Measurements from ENCODE around the gene OR3A2.
"Not testable (repeated sequence)": the region's sequence is repeated elsewhere in the genome, so short reads cannot be mapped to it uniquely, and the experiment has no call there.

OR3A2 gene

DNA sequence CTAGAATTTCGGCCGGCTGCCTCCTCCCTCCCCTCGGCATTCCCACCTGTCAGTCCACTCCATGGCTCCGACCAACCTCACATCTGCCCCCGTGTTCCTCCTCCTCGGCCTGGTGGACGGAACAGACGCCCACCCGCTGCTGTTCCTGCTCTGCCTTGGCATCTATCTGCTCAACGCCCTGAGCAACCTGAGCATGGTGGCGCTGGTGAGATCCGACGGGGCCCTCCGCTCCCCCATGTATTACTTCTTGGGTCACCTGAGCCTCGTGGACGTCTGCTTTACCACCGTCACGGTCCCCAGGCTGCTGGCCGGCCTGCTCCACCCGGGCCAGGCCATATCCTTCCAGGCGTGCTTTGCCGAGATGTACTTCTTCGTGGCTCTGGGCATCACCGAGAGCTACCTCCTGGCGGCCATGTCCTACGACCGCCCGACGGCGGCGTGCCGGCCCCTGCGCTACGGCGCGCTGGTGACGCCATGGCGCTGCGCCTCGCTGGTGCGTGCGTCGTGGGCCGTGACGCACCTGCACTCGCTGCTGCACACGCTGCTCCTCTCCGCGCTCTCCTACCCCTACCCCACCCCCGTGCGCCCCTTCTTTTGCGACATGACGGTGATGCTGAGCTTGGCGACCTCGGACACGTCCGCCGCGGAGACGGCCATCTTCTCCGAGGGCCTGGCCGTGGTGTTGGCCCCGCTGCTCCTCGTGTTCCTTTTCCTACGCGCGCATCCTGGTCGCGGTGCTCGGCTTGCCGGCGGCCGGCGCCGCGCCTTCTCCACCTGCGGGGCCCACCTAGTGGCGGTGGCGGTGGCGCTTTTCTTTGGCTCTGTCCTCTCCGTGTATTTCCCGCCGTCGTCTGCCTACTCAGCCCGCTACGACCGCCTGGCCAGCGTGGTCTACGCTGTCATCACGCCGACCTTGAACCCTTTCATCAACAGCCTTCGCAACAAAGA lies at the start of gene OR3A2:
Gene OR3A2, minus strand, starts transcription at position 440 of the 948 bp plus-strand sequence.
- peak; percentile 14 for DNase-seq

DNA sequence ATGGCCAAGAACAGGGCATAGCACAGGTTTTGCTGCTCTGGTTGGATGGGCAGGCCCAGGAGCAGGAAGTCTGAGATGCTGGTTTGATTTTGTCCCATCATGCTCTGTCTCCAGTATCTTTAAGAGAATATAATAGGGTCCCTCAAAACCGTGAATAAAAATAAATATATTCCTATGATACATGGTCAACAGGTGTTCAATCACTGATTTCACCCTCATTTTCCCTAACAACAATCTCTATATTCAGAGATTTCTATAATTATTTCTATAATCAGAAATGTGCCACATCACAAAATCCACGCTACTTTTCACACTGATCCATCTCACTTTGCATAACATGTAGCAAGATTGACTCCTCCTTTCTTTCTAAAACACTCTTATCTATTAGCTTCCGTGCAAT lies 47.6 kb upstream of the OR3A2 start, which contains the start of gene OR1E2:
Gene OR1E2, minus strand, starts transcription at position 101 of the 400 bp plus-strand sequence. Its CDS starts 0 bp downstream, at position 101.
- DNase-seq = no peak

DNA sequence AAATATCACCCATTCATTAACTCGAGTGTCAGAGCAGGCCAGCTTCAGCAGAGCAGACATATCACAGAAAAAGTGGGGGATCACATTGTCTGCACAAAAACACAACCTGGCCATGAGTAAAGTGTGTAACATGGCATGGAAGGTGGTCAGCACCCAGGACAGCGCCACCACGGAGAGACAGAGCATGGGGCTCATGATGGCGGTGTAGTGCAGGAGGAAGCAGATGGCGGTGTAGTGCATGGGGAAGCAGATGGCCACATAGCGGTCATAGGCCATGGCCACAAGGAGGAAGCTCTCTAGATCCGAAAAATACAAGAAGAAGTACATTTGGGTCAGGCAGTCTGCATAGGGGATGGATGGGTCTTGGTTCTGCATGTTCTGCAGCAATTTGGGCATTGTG lies 47.1 kb upstream of the OR3A2 start:
- peak; percentile 13 for DNase-seq

DNA sequence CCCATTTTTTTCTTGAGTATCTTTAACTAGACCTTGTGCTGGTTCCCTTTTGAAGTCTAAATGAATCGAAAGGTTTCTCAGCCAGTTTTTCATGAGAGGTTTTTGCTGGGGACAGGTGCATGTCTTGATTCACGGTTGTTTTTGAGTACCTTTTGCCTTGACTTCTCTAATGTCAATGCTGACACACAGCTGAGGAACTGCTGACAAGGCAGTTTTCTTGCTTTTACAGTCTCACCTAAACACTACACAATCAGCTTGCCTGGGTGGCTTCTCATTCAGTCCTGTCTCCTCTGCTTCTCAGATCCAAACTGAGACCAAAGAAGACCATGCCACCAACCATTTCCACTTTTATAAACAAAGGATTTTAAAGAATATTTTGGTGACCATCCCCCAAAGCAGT lies 32.1 kb upstream of the OR3A2 start:
- no peak for DNase-seq

DNA sequence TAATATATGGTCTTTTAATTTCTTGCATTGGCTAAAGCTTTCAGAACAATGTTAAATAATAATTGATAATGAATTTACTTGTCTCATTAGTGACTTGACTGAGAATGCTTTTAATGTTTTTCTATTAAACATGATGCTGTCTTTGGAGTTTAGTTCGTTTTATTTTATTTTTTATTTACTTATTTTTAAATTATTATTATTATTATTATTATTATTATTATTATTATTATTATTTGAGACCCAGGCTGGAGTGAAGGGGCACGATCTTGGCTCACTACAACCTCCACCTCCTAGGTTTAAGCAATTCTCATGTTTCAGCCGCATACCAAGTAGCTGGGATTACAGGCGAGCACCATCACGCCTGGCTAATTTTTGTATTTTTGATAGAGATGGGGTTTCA lies 29.5 kb upstream of the OR3A2 start:
- no peak for DNase-seq

DNA sequence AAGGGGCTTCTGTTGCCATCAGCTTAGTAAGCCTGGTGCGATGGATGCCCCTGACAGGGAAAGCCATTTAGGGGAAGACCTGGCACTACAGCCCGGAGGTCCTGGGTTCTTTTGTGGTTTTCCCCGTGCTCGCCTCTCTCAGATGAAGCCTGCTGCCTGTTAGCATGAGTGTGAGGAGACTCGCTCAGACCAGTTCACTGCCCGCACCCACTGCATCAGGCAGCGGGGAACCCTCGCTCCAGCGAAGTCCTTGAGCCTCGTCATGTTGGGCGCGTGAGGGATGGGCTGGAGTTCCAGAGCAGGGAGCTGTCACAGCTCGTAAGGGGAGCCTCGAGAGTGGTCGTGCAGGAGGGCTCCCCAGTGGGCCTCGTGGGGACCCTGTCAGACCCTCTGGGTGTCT lies 26.1 kb upstream of the OR3A2 start:
- not testable (repeated sequence) for DNase-seq

DNA sequence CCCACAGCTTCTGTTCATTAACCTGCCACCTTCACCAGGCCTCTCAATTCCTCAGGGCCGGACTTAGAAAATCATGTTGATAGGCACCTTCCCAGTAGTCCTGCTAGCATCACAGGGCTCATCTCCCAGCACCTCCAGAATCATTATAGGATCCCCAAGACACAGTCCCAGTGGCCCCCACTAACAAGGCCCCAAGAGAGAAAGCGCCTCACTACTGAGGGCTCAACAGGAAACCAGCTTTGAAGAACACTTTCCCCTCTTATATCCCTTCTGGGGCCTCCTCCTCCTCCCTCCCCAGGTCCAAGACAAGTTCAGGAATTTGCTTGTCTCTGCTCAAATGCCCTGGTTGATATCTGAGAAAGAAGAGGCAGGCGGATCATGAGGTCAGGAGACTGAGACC lies 25.0 kb upstream of the OR3A2 start, which contains the start of gene OR3A3:
Gene OR3A3, plus strand, starts transcription at position 301 of the 400 bp plus-strand sequence.
- no peak for DNase-seq

DNA sequence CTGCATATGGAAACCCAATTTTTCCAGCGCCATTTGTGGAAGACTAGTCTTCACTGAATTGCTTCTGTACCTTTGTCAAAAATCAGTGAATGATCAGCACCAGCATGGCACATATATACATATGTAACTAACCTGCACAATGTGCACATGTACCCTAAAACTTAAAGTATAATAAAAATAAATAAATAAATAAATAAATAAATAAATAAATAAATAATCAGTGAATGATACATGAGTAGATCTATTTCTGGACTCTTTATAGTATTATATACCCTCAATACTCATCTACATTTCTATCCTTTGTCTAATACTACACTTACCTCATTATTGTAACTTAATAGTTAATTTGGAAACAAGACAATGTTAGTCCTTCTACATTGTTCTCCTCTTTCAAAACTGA lies 17.7 kb upstream of the OR3A2 start:
- not testable (repeated sequence) for DNase-seq

DNA sequence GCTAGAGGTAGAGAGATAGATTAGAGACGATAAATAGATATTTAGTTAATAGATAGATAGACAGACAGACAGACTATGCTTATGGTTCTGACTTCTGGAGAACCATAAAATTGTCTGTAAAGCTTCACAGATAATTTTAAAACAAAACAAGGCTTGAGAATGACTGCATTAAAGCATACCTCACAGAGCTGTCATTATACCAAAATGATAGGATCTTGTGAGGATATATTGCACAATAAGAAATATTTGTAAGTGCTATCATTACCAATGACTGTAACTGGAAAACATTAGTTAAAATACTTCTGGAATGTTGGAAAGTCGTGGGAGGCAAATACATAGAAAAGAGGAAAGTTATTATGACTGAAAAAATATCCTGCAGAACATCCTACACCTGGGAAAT lies 15.7 kb upstream of the OR3A2 start:
- DNase-seq = no peak

DNA sequence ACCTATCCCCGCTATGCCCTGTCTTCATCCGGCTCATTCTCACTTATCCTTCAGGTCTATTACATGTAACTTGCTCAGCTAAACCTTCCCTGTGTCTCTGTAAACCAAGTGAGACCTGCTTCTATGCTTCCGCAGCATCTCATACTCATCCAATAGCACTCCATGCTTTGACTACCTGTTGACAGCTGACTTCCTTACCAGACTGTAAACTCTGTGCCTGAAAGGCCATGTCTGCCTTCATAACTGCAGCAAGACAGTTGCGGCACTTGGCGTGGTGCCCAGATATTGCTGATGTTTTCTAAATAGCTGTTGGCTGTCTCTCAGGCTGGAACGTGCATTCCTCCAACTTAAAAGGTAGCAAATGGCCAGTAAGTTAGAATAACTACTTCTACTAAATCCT lies 13.9 kb upstream of the OR3A2 start:
- DNase-seq = no peak

DNA sequence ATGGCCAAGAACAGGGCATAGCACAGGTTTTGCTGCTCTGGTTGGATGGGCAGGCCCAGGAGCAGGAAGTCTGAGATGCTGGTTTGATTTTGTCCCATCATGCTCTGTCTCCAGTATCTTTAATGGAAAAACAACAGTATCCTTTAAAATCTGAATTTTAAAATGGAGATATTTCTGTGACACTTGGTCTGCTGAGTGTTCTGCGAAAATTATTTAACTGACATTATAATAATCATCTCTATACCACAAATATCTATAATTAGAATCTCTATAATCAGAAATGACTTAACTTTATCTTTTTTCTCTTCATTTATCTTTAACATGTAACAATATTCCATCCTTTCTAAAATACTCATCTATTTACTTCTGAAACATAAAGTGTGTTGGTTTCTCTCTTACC lies 12.2 kb upstream of the OR3A2 start, which contains the start of gene OR1E1:
Gene OR1E1, minus strand, starts transcription at position 101 of the 400 bp plus-strand sequence. Its CDS starts 0 bp downstream, at position 101.
- no peak for DNase-seq

DNA sequence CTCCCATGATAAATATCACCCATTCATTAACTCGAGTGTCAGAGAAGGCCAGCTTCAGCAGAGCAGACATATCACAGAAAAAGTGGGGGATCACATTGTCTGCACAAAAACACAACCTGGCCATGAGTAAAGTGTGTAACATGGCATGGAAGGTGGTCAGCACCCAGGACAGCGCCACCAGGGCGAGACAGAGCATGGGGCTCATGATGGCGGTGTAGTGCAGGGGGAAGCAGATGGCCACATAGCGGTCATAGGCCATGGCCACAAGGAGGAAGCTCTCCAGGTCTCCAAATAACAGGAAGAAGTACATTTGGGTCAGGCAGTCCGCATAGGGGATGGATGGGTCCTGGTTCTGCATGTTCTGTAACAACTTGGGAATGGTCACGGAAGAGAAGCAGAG lies 11.7 kb upstream of the OR3A2 start:
- DNase-seq = not testable (repeated sequence)

DNA sequence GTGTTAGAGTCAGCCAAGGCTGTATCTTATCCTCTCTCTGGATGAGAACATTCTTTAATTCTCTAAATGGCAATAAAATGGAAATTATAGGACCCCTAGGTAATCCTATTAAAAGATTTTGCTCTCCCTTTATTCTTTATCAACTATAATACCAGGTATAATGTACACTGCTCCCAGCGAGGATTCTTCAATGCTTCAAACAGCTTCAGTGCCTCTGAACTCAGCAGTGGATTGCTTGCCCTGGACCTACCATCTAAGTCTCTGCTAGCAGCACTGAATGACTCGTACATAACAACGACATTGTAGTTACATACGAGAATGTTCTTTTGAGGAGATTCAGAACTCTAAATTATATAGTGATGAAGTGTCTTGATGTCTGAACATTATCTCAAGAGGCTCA lies 3.7 kb upstream of the OR3A2 start:
- no peak for DNase-seq

DNA sequence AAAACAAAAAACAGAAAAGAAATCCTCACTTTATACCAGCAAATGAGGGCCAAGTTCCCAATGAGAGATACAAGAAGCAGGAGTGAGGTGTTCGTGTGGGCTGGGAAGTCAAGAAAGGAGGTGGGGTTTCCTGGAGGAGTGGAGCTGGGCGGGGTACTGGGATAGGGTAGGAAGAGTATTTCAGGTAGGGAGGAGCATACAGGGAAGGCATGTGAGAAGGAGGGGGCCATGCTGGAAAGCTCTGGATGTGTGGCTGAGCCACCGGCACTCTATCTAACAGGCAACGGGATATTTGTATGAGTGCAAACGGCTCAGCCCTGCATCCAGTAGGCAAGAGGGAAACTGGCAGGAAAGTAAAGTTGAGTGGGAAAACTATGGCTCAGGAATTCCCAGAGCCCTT lies 4.2 kb downstream of the OR3A2 start:
- DNase-seq = no peak

DNA sequence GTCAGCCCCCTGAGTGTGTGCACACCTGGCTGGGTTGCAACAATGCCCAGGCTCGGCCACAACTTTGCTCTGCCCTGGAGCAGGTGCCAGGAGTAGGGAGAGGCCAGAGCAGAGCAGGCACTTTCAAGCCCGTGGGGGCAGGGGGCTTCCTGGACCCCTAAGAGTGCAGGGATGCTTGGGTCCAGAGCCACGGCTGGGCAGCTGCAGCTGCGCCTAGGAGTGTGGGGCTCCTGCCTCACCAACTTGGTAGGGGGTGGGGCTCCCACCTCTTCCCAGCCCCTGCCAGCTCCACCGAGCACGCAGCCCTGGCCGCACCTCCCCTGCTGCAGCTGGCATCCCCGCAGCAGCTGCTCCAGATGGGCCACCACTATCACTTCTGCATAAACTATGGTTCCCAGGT lies 7.8 kb downstream of the OR3A2 start:
- no peak for DNase-seq

DNA sequence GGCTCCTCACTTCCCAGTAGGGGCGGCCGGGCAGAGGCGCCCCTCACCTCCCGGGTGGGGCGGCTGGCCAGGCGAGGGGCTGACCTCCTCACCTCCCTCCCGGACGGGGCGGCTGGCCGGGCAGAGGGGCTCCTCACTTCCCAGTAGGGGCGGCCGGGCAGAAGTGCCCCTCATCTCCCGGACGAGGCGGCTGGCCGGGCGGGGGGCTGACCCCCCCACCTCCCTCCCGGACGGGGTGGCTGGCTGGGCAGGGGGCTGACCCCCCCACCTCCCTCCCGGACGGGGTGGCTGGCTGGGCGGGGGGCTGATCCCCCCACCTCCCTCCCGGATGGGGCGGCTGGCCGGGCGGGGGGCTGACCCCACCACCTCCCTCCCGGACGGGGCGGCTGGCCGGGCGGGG lies 14.9 kb downstream of the OR3A2 start:
- DNase-seq = not testable (repeated sequence)

DNA sequence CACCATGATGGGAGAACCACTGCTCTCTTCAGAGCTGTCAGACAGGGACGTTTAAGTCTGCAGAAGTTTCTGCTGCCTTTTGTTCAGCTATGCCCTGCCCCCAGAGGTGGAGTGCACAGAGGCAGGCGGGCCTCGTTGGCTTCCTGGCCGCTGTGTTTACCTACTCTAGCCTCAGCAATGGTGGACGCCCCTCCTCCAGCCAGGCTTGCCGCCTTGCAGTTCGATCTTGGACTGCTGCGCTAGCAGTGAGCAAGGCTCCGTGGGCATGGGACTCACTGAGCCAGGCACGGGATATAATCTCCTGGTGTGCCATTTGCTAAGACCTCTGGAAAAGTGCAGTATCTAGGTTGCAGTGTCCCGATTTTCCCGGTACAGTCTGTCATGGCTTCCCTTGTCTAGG lies 43.3 kb downstream of the OR3A2 start:
- not testable (repeated sequence) for DNase-seq

DNA sequence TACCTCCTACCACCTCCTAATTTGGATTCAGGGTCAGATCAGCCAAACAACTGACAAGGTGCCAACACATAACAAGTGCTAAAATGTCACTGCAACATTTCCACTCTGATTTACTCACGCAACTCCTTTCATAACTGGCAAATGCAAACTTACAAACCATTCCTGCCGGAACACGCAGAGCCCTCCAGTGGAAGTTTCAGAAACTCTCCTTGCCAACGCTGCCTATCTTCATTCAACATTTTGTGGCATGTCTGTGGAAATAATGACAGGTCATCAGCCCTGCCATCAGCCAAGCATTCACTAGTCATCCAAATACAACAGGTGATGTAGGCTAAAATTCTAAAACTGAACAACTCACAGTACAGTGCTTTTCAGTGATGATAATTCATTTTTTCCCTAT lies 50.2 kb downstream of the OR3A2 start:
- no peak for DNase-seq

DNA sequence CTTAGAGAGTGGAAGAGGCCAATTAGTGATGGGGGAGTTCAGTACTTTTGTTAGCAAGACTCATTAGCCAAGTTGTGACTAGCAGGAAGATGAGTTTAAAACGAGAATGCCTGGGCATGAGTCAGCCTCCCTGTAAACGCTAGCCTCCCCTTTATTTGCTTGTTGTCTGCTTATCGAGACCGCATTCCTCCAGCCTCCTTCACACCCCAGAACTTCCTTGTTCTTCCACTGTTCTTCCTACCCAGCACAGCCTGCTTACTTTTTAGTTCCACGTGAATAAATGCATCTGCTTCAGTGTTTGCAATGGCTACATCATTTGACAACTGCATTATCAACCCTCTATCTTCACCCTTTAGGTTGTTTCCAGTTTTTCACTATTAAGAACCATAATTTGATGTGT lies 67.8 kb downstream of the OR3A2 start:
- DNase-seq = no peak

DNA sequence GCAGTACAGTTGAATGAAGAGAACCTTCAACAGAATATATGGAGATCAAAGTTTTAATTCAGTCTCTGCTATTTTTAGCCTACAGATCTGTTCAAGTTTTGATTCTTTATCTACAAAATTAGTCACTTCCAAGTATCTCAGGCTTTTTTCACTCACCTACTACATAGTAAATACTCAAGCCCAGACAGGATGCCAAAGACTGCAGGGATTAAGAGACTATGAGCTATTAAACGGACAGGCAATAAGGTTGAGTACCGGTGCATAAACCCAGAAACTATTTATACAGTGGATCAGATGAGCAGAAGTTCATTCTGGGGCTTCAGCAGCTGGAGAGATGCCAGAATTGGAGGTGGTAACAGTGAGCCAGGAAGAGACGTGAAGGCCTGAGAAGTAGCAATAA lies 69.3 kb downstream of the OR3A2 start:
- DNase-seq = no peak

DNA sequence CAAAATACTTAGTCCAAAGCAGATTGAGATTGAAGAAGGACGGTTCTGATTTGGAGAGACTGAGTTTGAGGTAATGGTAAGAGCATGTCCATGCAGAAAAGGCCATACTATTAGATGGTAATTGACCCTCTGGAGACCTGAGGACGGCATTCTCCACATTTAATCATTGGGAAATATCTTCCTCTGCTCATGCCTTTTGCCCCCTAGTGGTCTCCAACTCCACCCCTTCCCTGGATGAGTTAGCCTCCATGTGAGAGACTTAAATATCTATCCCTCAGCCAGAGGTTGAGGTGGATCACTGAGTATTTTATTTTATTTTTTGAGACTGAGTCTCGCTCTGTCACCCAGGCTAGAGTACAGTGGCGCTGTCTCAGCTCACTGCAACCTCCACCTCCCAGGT lies 77.5 kb downstream of the OR3A2 start:
- DNase-seq = no peak

DNA sequence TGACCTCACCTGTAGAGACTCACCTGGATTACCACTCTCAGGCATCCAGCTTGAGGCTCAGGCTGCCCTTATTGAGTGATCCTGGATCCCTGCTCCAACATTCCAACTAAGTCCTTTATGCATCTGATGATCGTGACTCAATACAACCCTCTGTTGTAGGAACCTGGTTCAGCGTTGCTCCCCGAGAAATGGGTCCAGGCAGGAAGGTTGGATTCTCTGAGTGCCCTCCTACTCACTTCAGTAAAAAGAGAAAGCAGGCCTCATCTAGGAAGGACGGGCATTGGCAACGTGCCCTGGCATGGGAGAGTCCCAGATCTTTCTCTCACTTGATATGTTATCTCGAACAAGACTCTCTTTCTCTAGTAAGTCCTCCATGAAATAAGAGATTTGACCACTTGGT lies 87.8 kb downstream of the OR3A2 start, which contains the start of gene OR3A1:
Gene OR3A1, minus strand, starts transcription at position 101 of the 400 bp plus-strand sequence. CDS start 5,778 bp downstream, outside the sequence.
- no peak for DNase-seq

DNA sequence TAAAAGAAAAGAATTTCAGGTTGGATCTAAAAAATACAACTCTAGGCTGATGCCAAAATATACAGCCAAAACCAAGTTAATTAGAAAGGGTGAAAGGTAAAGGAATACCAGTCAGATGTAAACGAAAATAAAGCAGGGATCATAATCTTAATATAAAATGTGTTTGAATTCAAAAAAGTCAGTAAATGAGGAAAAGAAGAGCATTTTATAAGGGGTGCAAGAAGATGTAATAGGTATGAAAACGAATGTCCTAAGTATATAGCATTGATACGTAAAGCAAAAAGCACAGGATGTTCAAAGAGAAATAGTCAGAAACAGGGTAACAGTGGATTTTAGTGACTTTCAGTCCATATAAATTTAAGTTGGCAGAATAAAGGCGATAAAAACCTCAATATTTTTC lies 90.5 kb downstream of the OR3A2 start:
- no peak for DNase-seq

DNA sequence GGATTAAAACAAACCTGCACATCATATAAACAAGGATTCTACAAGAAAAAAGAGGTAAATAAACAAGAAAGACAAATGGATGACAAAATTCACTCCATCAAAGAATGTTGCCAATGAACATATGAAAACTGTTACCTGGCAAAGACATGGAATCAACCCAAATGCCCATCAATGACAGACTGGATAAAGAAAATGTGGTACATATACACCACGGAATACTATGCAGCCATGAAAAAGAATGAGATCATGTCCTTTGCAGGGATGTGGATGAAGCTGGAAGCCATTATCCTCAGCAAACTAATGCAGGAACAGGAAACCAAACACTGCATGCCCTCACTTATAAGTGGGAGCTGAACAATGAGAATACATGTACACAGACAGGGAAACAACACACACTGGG lies 92.6 kb downstream of the OR3A2 start:
- DNase-seq = not testable (repeated sequence)

Data from stimulated activated CD4-positive, alpha-beta T cell treated with anti-CD3 and anti-CD28 coated beads, Interleukin-12 subunit alpha, Interleukin-12 subunit beta, amount 100 ng/mL, for 4 hours (primary cell).